K562 (cell line): ENCODE data around the gene NEU1. TPM values are rescaled to one million over a fixed set of nuclear protein-coding genes. Genes with fewer than 3 reads are reported as not detected.

Experiments used
- BMI1 ChIP-seq: fragments of 150-350 bp; IDR thresholded peaks from 2 replicates; pipeline ENCODE4 v1.6.1; 2014; ENCODE audit warnings: low read length
- CHD7 ChIP-seq: fragments of 200-600 bp; sonication (generic); IDR thresholded peaks from one replicate; pipeline ENCODE4 v1.6.1; 2012; ENCODE audit warnings: mild to moderate bottlenecking, low read depth, low read length, inconsistent platforms
- EWSR1 ChIP-seq: fragments of 450-650 bp; IDR thresholded peaks from 2 replicates; pipeline ENCODE4 v1.6.1; 2018; ENCODE audit warnings: borderline replicate concordance, mild to moderate bottlenecking, low read depth, moderate library complexity; ENCODE audit not compliant: partially characterized antibody
- HDAC3 ChIP-seq: fragments of 450-650 bp; IDR thresholded peaks from 2 replicates; pipeline ENCODE4 v1.6.1; 2018; ENCODE audit warnings: borderline replicate concordance, mild to moderate bottlenecking, moderate library complexity; ENCODE audit not compliant: partially characterized antibody
- PCBP1 ChIP-seq: fragments of 200-400 bp; formaldehyde crosslinking; IDR thresholded peaks from 2 replicates; pipeline ENCODE4 v1.6.1; 2018; ENCODE audit warnings: mild to moderate bottlenecking, low read depth, low read length; ENCODE audit not compliant: poor library complexity, severe bottlenecking
- RBM14 ChIP-seq: fragments of 200-400 bp; formaldehyde crosslinking; IDR thresholded peaks from 2 replicates; pipeline ENCODE4 v1.6.1; 2018; ENCODE audit warnings: low read depth, mild to moderate bottlenecking, low read length, moderate library complexity, borderline replicate concordance; ENCODE audit not compliant: insufficient read depth
- RREB1 ChIP-seq: fragments of 250-450 bp; sonication (Bioruptor Pico); IDR thresholded peaks from 2 replicates; pipeline ENCODE4 v1.4.0; 2020
- ZNF239 ChIP-seq: fragments of 250-450 bp; sonication (Bioruptor Pico); IDR thresholded peaks from 2 replicates; pipeline ENCODE4 v1.4.0; 2020; ENCODE audit warnings: mild to moderate bottlenecking
- polyA plus RNA-seq, 8 experiments: library from polyadenylated mRNA; depleted of rRNA in 4 of 8; stranded (reverse) in 5 of 8; unstranded in 3 of 8; fragments of >200 nt; fragmentation: Nextera tagmentation in 2 of 8; fragmentation: Illumina TruSeq in 1 of 8; extraction: Ambion mirVana in 2 of 8; extraction: Trizol in 1 of 8; gene quantifications; 2 replicates each; pipeline versions ENCODE4 v1.2.1 to v1.2.3, GENCODE V29; 2011 to 2014; ENCODE audit warnings: inconsistent platforms in 1 of 8, missing spikeins in 1 of 8
- total RNA-seq, 7 experiments: library from RNA; depleted of rRNA in 6 of 7; stranded (reverse); fragments of >200 nt in 6 of 7; fragmentation: Illumina TruSeq in 2 of 7; extraction: Trizol in 2 of 7; gene quantifications; 2 replicates each; pipeline versions ENCODE4 v1.2.1 to v1.2.3, GENCODE V29; 2011 to 2021; ENCODE audit warnings: low replicate concordance in 1 of 7

NEU1 gene
- total and polyA plus RNA-seq, 9 of the 15 experiments (the other 6 are each of a cell fraction or from before 2014, with no cell fraction given): 14.8 to 67.8 (median 51.0) TPM

GRCh38 chr6:31897612-31898382 is 35.2 kb upstream of the NEU1 start, which contains the start of gene EHMT2 (continued):
- no peak for TF ChIP-seq CHD7
- TF ChIP-seq BMI1: no peak
- no peak for TF ChIP-seq RBM14
- TF ChIP-seq HDAC3: no peak
- TF ChIP-seq PCBP1: no peak
- no peak for TF ChIP-seq RREB1 (CRISPR knock-in tag)
- no peak for TF ChIP-seq EWSR1
- no peak for TF ChIP-seq ZNF239 (CRISPR knock-in tag)
